Measurements from ENCODE around the gene FAM210A.

DNA sequence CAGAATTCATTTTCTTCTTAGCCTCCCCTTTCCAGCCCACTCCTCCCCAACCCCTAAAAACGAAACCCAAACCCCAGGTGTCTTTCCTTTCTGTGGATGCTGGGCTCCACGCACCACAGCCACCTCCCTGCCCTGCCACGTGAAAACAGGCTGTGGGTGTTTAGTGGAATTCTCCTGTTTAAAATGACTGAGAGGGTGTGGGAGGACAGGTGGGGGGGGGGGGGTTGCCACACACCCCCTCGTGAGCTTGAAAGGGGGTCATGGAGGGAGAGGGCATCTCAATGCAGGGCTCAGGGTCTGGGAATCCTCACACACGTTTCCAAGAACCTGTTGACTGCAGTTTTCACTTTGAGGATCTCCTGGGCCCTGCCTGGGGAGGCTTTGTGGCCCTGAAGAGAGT lies 110.3 kb downstream of the FAM210A start:
- TF ChIP-seq CTCF (conservative IDR thresholded peaks at IDR 0.05; ENCODE audit: low read depth in 2 of 2) (no peak), EZH2phosphoT487 (IDR thresholded peaks at IDR 0.05; ENCODE audit: unreplicated experiment) (no peak), EZH2 (IDR thresholded peaks at IDR 0.05; ENCODE audit: low read depth, unreplicated experiment) (no peak), NANOG (IDR thresholded peaks at IDR 0.05; ENCODE audit: borderline replicate concordance) (no peak), POLR2AphosphoS5 (IDR thresholded peaks at IDR 0.05; ENCODE audit: low read depth) (no peak)
- TF ChIP-seq, protein P1, sequence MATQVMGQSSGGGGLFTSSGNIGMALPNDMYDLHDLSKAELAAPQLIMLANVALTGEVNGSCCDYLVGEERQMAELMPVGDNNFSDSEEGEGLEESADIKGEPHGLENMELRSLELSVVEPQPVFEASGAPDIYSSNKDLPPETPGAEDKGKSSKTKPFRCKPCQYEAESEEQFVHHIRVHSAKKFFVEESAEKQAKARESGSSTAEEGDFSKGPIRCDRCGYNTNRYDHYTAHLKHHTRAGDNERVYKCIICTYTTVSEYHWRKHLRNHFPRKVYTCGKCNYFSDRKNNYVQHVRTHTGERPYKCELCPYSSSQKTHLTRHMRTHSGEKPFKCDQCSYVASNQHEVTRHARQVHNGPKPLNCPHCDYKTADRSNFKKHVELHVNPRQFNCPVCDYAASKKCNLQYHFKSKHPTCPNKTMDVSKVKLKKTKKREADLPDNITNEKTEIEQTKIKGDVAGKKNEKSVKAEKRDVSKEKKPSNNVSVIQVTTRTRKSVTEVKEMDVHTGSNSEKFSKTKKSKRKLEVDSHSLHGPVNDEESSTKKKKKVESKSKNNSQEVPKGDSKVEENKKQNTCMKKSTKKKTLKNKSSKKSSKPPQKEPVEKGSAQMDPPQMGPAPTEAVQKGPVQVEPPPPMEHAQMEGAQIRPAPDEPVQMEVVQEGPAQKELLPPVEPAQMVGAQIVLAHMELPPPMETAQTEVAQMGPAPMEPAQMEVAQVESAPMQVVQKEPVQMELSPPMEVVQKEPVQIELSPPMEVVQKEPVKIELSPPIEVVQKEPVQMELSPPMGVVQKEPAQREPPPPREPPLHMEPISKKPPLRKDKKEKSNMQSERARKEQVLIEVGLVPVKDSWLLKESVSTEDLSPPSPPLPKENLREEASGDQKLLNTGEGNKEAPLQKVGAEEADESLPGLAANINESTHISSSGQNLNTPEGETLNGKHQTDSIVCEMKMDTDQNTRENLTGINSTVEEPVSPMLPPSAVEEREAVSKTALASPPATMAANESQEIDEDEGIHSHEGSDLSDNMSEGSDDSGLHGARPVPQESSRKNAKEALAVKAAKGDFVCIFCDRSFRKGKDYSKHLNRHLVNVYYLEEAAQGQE (IDR thresholded peaks at IDR 0.05; ENCODE audit: unreplicated experiment): no peak

All from GM23338 (cell line).